Measurements from ENCODE around the gene KAT5.

DNA sequence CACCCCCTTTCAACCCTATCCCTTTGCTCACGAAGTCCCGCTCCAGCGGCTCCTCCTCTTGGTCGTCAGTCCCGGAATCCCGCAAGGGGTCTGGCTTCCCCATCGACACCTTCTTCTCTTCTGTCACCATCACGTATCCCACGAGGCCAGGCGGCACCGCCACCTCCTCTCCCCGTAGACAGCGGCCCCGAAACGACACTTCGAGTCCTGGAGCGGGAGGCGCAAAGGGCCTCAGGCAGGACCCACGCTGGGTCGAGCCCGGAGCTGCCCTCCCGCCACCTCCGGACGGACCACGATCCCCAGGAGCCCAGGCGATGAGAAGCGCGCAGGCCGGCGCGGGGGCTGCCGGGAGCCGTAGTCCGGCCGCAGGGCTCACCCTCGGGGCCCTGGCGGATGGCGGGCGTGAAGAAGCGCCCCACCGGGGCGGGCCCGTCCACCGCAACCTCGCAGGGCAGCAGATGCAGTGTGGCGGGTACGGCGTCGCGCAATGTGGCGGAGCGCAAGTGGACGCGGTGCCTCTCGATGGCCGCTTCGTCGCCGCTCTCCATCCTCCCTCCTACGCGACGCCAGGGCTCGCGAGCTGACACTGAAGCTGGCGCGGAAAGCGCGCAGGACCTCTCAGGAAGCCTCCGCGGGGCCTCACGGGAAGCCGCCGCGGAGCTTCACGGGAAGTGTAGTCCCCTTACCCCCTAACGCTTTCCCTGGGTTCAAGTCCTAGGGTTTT, 8.3 kb downstream of the KAT5 start, which contains the start of gene RNASEH2C:
- TF ChIP-seq, protein P1, sequence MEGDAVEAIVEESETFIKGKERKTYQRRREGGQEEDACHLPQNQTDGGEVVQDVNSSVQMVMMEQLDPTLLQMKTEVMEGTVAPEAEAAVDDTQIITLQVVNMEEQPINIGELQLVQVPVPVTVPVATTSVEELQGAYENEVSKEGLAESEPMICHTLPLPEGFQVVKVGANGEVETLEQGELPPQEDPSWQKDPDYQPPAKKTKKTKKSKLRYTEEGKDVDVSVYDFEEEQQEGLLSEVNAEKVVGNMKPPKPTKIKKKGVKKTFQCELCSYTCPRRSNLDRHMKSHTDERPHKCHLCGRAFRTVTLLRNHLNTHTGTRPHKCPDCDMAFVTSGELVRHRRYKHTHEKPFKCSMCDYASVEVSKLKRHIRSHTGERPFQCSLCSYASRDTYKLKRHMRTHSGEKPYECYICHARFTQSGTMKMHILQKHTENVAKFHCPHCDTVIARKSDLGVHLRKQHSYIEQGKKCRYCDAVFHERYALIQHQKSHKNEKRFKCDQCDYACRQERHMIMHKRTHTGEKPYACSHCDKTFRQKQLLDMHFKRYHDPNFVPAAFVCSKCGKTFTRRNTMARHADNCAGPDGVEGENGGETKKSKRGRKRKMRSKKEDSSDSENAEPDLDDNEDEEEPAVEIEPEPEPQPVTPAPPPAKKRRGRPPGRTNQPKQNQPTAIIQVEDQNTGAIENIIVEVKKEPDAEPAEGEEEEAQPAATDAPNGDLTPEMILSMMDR (IDR thresholded peaks at IDR 0.05; ENCODE audit: low read depth, low read length, poor library complexity, severe bottlenecking): no peak
- no peak for TF ChIP-seq EZH2phosphoT487 (IDR thresholded peaks at IDR 0.05; ENCODE audit: borderline replicate concordance, low read length)
